CD14-positive monocyte (primary cell): ENCODE results near the gene TYMP. TPM values are rescaled to one million over a fixed set of nuclear protein-coding genes. Genes with fewer than 3 reads are reported as not detected.

Experiments used
- DNase-seq, 3 donors: peaks; one replicate each; pipeline ENCODE4 v3.0.0-alpha.2; 2011 to 2022
- H2AFZ ChIP-seq: 2 replicates; pipeline ENCODE4 v1.6.0; 2012; ENCODE audit warnings: mild to moderate bottlenecking, low read depth, low read length, inconsistent platforms; ENCODE audit not compliant: insufficient read depth, poor library complexity, severe bottlenecking
- H3K27ac ChIP-seq, 2 donors: 1 replicate in 1 of 2; 2 replicates in 1 of 2; pipeline ENCODE4 v1.5.1; 2012 to 2013; ENCODE audit warnings: low read length in 2 of 2, control low read depth in 1 of 2, inconsistent platforms in 1 of 2, low read depth in 1 of 2, mild to moderate bottlenecking in 1 of 2
- H3K27me3 ChIP-seq, 2 donors: one replicate each; pipeline versions ENCODE4 v1.6.0 to v1.6.1; 2011 to 2013; ENCODE audit warnings: low read length in 2 of 2; ENCODE audit not compliant: control insufficient read depth in 2 of 2, insufficient read depth in 2 of 2
- H3K36me3 ChIP-seq, 2 donors: replicated peaks in 1 of 2; 1 replicate in 1 of 2; 2 replicates in 1 of 2; pipeline versions ENCODE4 v1.5.1 to v1.6.1; 2012 to 2013; ENCODE audit warnings: low read length in 2 of 2, control low read depth in 1 of 2, inconsistent platforms in 1 of 2, mild to moderate bottlenecking in 1 of 2; ENCODE audit not compliant: insufficient read depth in 2 of 2, control insufficient read depth in 1 of 2
- H3K4me1 ChIP-seq, 2 donors: 1 replicate in 1 of 2; 2 replicates in 1 of 2; pipeline versions ENCODE4 v1.5.1 to v1.6.1; 2012 to 2013; ENCODE audit warnings: low read length in 2 of 2, control low read depth in 1 of 2, inconsistent platforms in 1 of 2, mild to moderate bottlenecking in 1 of 2, moderate library complexity in 1 of 2; ENCODE audit not compliant: insufficient read depth in 2 of 2, control insufficient read depth in 1 of 2
- H3K4me2 ChIP-seq: replicated peaks from 2 replicates; pipeline ENCODE3; 2012; ENCODE audit warnings: low read length, moderate library complexity, mild to moderate bottlenecking; ENCODE audit not compliant: poor library complexity, severe bottlenecking; ENCODE audit errors: extremely low read depth
- H3K4me3 ChIP-seq, 3 experiments: fragments of 200-600 bp in 1 of 3; sonication (generic) in 1 of 3; replicated peaks in 1 of 3; 1 replicate in 2 of 3; 2 replicates in 1 of 3; pipeline ENCODE4 v1.5.1; 2011 to 2013; ENCODE audit warnings: low read length in 3 of 3, mild to moderate bottlenecking in 3 of 3, control low read depth in 2 of 3, low read depth in 2 of 3, inconsistent platforms in 1 of 3, moderate library complexity in 1 of 3
- H3K79me2 ChIP-seq: 2 replicates; pipeline ENCODE4 v1.6.0; 2012; ENCODE audit warnings: mild to moderate bottlenecking, control low read depth, inconsistent platforms, low read length, moderate library complexity; ENCODE audit not compliant: insufficient read depth
- H3K9ac ChIP-seq: 2 replicates; pipeline ENCODE4 v1.6.0; 2017; ENCODE audit warnings: low read length, mild to moderate bottlenecking; ENCODE audit not compliant: insufficient read depth, poor library complexity, severe bottlenecking
- H3K9me3 ChIP-seq, 2 donors: replicated peaks in 1 of 2; 1 replicate in 1 of 2; 2 replicates in 1 of 2; pipeline versions ENCODE4 v1.5.1 to v1.6.1; 2012 to 2013; ENCODE audit warnings: low read length in 2 of 2, control low read depth in 1 of 2; ENCODE audit not compliant: control insufficient read depth in 1 of 2, insufficient read depth in 1 of 2
- H4K20me1 ChIP-seq: 2 replicates; pipeline ENCODE4 v1.6.0; 2012; ENCODE audit warnings: mild to moderate bottlenecking, low read length, control low read depth, moderate library complexity; ENCODE audit not compliant: insufficient read depth
- H3K27ac Mint-ChIP-seq, 7 donors: one replicate each; pipeline ENCODE4 v1.8.0; 2020; ENCODE audit warnings: mild to moderate bottlenecking in 7 of 7, mixed read lengths in 7 of 7, moderate library complexity in 6 of 7, inconsistent platforms in 2 of 7
- H3K27me3 Mint-ChIP-seq, 3 donors: one replicate each; pipeline ENCODE4 v1.8.0; 2021 to 2022; ENCODE audit warnings: low read depth in 3 of 3, mild to moderate bottlenecking in 3 of 3, mixed read lengths in 3 of 3, moderate library complexity in 3 of 3, inconsistent platforms in 1 of 3
- H3K36me3 Mint-ChIP-seq, 2 donors: one replicate each; pipeline ENCODE4 v1.8.0; 2020; ENCODE audit warnings: mixed read lengths in 2 of 2, inconsistent platforms in 1 of 2, mild to moderate bottlenecking in 1 of 2
- H3K4me1 Mint-ChIP-seq: one replicate; pipeline ENCODE4 v1.8.0; 2020; ENCODE audit warnings: mild to moderate bottlenecking, mixed read lengths
- H3K4me3 Mint-ChIP-seq, 2 donors: one replicate each; pipeline ENCODE4 v1.8.0; 2020; ENCODE audit warnings: mild to moderate bottlenecking in 2 of 2, mixed read lengths in 2 of 2, moderate library complexity in 1 of 2
- H3K9me3 Mint-ChIP-seq, 7 donors: one replicate each; pipeline ENCODE4 v1.8.0; 2020 to 2022; ENCODE audit warnings: mixed read lengths in 7 of 7, mild to moderate bottlenecking in 6 of 7, moderate library complexity in 6 of 7, inconsistent platforms in 2 of 7
- CTCF ChIP-seq: fragments of 200-600 bp; IDR thresholded peaks from one replicate; pipeline ENCODE4 v1.8.0; 2022; ENCODE audit warnings: antibody characterized with exemption, mild to moderate bottlenecking
- WGBS: methylation state at CpG from one replicate; pipeline ENCODE4 v1.1.5; 2013; ENCODE audit warnings: missing lambda C conversion rate; ENCODE audit not compliant: insufficient coverage; 5-methylcytosine and 5-hydroxymethylcytosine counted together
- intact Hi-C, 2 donors: fragments of 100-400 bp; cut with micrococcal nuclease; formaldehyde crosslinking; loops; one replicate each; pipeline versions ENCODE4 v1.15.0 to v1.15.1; 2023
- polyA plus RNA-seq, 3 donors: library from polyadenylated mRNA; depleted of rRNA in 1 of 3; unstranded in 2 of 3; stranded (reverse) in 1 of 3; fragments of 300-500 nt in 2 of 3; fragments of >200 nt in 1 of 3; fragmentation: Illumina TruSeq in 2 of 3; gene quantifications; 1 replicate in 2 of 3; 2 replicates in 1 of 3; pipeline ENCODE4 v1.2.3, GENCODE V29; 2012 to 2021

Gene TYMP
- polyA plus RNA-seq, 3 donors: 787 to 994 (median 955) TPM

GRCh38 chr22:50488006-50488677, 41.7 kb downstream of the TYMP start:
- no peaks in the 10 kb centered on the region for H3K36me3 ChIP-seq
- WGBS: 84% methylated on average over 3 of the region's 18 CpGs
- no peak overlapping the region for H3K4me3 ChIP-seq
- no peaks in the 10 kb centered on the region for H3K9me3 ChIP-seq
- no peaks in the 10 kb centered on the region for H3K79me2 ChIP-seq
- Mint-ChIP-seq H3K27ac (no peak overlapping the region), H3K9me3 (peaks cover 0 to under 1% (median 0%) of the 10 kb centered on the region in 7 donors), H3K27me3 (peaks cover 8 to 29% (median 12%) of the 10 kb centered on the region in 3 donors), H3K4me3 (no peak overlapping the region), H3K36me3 (no peaks in the 10 kb centered on the region), H3K4me1 (peaks cover 8% of the 10 kb centered on the region)
- no peak overlapping the region for H2AFZ ChIP-seq
- no peak overlapping the region for H3K4me2 ChIP-seq
- no peak overlapping the region for H3K27ac ChIP-seq
- no peaks in the 10 kb centered on the region for H4K20me1 ChIP-seq
- intact Hi-C loops: no loop called here
- peaks cover 0 to 9% of the 10 kb centered on the region in 2 donors for H3K4me1 ChIP-seq
- no peak for DNase-seq
- H3K27me3 ChIP-seq: peaks cover 0 to 5% of the 10 kb centered on the region in 2 donors
- no peak for TF ChIP-seq CTCF
- no peak overlapping the region for H3K9ac ChIP-seq

GRCh38 chr22:50487290-50488005, 42.4 kb downstream of the TYMP start:
- Mint-ChIP-seq H3K36me3 (no peaks in the 10 kb centered on the region), H3K27ac (no peak overlapping the region), H3K27me3 (peaks cover 10 to 36% (median 17%) of the 10 kb centered on the region in 3 donors), H3K4me3 (no peak overlapping the region), H3K9me3 (peaks cover 0 to 3% (median 0%) of the 10 kb centered on the region in 7 donors), H3K4me1 (peaks cover 8% of the 10 kb centered on the region)
- DNase-seq: no peak
- no peaks in the 10 kb centered on the region for H4K20me1 ChIP-seq
- TF ChIP-seq CTCF: no peak
- peaks cover 0 to 9% of the 10 kb centered on the region in 2 donors for H3K4me1 ChIP-seq
- peaks cover 0 to 12% of the 10 kb centered on the region in 2 donors for H3K27me3 ChIP-seq
- no peak overlapping the region for H3K4me3 ChIP-seq
- no peak overlapping the region for H3K9ac ChIP-seq
- H3K9me3 ChIP-seq: no peaks in the 10 kb centered on the region
- H3K4me2 ChIP-seq: no peak overlapping the region
- 86% methylated on average over 8 of the region's 23 CpGs for WGBS
- intact Hi-C loops: no loop called here
- no peak overlapping the region for H3K27ac ChIP-seq
- no peak overlapping the region for H2AFZ ChIP-seq
- no peaks in the 10 kb centered on the region for H3K36me3 ChIP-seq
- no peaks in the 10 kb centered on the region for H3K79me2 ChIP-seq
